GM18507 (cell line): ENCODE measurements around the gene ZP4.

Source experiments
- DNase-seq: peaks from one replicate; pipeline ENCODE4 v3.0.0; 2011; ENCODE audit warnings: low read depth; ENCODE audit not compliant: insufficient read length; ENCODE audit errors: extremely low spot score
- FAIRE-seq: peaks from 2 replicates; lab custom pipeline; 2011; peaks lifted over from hg19 to GRCh38; lab: Jason Lieb, UNC

The ZP4 gene

GRCh38 chr1:237890822-237891221 lies at the start of gene ZP4:
Gene ZP4, minus strand, starts transcription at chr1:237890922. Its CDS starts 287 bp downstream, at chr1:237890635.
- DNase-seq (no peak), FAIRE-seq (no peak)

DNA sequence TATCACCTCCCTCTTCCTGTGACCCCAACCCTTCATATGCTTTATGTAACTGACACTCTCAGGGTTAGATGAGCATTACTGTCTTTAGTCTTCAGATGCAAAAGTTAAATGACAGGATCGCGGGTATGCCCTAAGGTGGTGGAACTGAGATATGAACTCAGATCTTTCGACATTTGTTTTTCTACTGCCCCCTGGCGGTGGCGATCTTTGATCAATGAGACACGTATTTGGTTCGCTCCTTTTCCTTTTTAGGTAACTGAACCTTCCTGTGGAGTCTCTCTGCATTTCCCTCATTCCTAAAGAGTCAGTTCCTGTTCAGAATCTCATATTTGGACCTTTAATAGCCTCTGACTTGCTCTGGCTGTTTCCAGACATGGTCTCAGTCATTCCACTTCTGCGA lies 47.8 kb upstream of the ZP4 start:
- FAIRE-seq (no peak), DNase-seq (no peak)

- FAIRE-seq: no peak
Observed at GRCh38 chr1:237938068-237938467, 47.3 kb upstream of the ZP4 start.

DNA sequence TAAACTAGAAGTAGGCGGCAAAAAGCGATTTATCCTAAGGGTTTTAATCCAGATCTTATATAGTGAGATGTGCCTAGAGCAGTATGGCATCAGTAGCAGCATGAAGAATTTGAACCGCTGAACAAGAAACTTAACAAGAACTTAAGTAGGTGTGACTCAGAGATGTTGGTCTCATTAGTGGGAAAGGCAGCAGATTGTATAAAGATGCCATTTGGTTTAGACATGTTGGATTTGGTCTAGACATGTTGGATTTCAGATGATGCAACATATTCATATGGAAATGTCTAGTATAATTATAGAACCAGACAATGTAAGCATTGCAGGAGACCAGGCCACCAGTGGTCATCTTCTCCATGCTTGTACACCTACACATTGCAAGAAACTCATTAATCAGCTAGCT lies 42.1 kb upstream of the ZP4 start:
- FAIRE-seq: no peak
- no peak for DNase-seq

More at GRCh38 chr1:237938068-237938467, 47.3 kb upstream of the ZP4 start:
- no peak for DNase-seq

DNA sequence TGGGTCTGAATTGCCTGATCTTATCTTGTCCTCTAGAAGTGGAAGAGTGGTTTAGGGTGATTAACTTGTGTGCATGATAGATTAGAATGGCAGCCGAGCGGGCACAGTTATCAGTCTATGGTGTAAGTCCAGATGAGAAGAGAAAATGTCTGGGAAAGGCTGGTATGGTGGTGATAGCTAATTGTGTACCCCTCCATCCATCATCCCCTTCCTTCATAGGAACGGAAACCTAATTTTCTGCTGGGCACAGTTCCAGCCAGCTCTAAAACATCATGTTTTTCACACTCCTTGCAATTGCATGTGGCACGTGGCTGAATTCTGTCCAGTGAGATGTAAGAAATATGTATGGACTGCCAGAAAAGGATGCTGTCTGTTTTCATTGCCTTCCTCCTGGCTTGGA lies 40.9 kb upstream of the ZP4 start:
- FAIRE-seq: no peak
- DNase-seq: no peak

- FAIRE-seq (no peak), DNase-seq (no peak)
Observed at GRCh38 chr1:237927198-237927597, 36.5 kb upstream of the ZP4 start.

GRCh38 chr1:237921306-237921705 lies 30.6 kb upstream of the ZP4 start:
- DNase-seq (no peak), FAIRE-seq (no peak)

- FAIRE-seq (no peak), DNase-seq (no peak)
Observed at GRCh38 chr1:237913345-237913744, 22.6 kb upstream of the ZP4 start.

- DNase-seq (no peak), FAIRE-seq (no peak)
Observed at GRCh38 chr1:237911911-237912310, 21.2 kb upstream of the ZP4 start.

DNA sequence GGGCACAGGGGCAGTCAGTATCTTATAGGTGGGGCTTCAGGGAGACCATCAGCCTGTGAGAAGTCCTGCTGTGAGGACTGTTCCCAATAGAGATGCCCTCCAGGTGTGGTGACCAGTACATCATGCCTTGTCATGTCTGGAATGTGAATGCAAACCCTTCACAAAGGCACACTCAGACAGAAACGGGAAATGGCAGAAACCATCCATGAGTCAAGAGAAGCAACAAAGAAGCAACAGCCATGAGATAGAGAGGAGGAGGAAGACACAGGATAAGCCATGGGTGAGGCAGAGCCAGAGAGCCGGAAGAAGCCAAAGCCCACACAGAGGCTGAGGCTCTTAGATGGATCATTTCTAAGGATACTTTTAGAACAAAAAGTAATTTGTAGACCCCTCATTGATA lies 20.1 kb upstream of the ZP4 start:
- FAIRE-seq (no peak), DNase-seq (no peak)

GRCh38 chr1:237903961-237904360 lies 13.2 kb upstream of the ZP4 start:
- DNase-seq: no peak
- FAIRE-seq: no peak

DNA sequence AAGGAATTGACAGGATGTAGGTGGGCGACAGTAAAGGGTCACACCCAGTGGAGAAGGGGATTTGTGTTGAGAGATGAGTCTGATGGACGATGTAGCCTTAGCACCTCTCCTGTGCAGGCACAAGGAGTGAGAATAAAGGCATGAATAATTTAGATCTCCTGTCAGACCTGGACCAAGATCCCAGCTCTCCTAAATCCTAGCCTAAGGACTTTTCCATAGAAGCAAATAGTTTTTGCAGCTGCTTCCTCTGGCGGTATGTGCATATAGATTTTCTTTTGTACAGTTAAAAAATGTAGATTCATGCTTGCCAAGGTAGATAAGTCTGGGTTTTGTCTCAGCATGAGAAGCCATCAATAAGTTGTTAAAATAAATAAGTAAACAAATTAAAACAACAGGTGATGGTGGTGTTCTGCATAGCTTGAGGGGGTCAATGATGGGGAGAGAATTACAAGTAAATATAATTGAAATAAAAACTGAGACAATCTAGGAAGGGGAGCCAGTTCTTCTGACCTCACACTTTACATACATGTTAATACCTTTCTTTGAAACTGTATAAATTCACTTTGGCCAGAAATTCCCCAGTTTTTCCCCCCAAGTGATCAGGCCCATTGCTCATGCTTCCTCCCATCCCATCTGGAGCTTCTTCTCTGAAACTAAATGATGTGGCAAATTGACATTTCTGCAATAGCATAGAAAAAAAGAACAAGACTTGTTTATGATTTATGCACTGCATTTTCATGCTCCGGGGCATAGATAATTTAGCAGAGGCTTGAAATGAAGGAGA lies 12.4 kb upstream of the ZP4 start:
- FAIRE-seq: no peak
- no peak for DNase-seq

DNA sequence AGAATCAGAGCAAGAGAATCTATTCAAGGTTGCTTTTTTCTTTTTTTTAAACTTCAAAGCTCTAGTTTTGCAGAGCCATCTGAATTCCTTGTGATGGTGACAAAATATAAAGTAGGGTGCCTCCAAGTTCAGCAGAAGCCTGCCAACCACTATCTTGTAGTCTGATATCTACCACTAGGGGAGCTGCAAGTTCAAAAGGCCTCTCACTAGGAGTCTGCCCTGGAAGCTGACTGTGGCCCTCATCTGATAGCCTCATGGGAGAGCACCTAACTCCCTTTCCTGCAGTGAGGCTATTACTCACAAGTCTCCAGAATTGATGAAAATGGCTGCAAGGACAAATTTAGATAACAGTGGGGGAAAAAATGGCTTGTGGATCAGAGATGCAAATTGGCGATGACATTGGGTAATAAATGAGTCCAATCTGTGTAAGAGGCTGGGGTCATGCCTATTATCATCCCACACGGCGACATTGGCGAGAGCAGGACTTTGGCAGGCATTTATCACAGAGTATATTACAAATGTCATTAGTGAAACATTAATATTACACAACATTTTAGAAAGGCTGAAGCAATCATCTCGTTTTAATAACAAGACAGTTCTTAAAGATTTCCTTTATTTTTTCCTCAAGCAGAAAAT lies 10.7 kb upstream of the ZP4 start:
- FAIRE-seq (no peak), DNase-seq (no peak)

DNA sequence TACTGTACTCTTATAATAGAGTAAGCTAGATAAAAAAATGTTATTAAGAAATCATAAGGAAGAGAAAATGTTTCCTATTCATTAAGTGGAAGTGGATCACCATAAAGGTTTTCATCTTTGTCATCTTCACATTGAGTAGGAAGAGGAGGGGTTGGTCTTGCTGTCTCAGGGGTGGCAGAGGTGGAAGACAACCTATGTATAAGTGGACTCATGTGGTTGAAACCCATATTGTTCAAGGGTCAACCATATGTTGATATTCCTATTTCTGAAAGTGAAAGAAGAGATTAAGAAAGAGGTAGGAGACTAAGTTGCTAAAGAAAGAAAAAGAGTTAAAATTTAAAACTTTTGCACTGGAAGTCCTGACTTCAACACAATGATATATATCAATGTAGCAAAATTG lies 4.9 kb upstream of the ZP4 start:
- no peak for FAIRE-seq
- no peak for DNase-seq

GRCh38 chr1:237894131-237894530 lies 3.4 kb upstream of the ZP4 start:
- FAIRE-seq: no peak

GRCh38 chr1:237891979-237892378 lies 1.3 kb upstream of the ZP4 start:
- DNase-seq (no peak), FAIRE-seq (no peak)

More at GRCh38 chr1:237894131-237894530, 3.4 kb upstream of the ZP4 start:
- DNase-seq: no peak

GRCh38 chr1:237891266-237891665 lies 544 bp upstream of the ZP4 start:
- DNase-seq: no peak
- FAIRE-seq: no peak

- no peak for FAIRE-seq
- no peak for DNase-seq
Observed at GRCh38 chr1:237890416-237890815, 306 bp downstream of the ZP4 start.

DNA sequence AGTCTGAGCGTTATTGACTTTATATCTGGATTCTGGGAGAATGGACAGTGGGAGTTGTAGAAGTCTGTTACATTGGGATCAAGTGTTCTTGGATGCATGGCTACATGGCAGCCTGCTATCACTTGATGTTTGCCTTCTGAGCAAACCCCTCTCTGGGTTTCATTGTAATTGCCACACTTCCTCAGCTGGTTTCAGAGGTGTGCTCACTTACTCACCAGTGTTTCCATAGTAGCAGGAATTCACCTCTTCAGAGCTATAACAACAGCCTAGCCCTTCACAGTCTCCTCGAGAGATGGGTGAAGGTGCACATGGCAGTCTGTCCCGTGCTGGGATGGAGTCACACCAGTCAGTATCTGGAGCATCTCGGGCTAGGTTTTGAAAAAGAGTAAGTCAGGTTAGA lies 2.6 kb downstream of the ZP4 start:
- FAIRE-seq (no peak), DNase-seq (no peak)

DNA sequence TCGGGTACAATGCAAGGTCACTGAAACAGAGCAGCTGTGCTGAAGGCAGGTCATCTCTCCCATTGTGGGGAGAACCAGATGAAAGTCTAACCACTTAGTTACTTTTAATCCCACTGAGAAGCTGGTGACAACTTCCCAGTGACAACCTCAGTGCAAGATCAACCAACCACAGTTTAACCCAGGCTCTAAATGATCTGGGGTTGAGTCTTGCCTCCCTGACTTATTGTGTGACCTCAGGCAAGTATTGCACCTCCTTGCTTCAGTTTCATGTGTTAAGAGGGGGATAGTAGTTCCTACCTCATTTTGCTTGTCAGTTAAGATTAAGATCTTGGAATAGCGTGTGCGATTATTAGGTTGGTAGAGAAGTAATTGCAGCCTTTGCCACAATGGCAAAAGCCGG lies 3.2 kb downstream of the ZP4 start:
- DNase-seq: no peak
- no peak for FAIRE-seq

GRCh38 chr1:237884237-237884636 lies 6.5 kb downstream of the ZP4 start:
- FAIRE-seq (no peak), DNase-seq (no peak)
